Endothelial cell of umbilical vein (primary cell): Measurements from ENCODE around the gene KRT77.

Experiments
- CTCF ChIP-seq, 2 donors: IDR thresholded peaks; 1 replicate in 1 of 2; 2 replicates in 1 of 2; pipeline ENCODE4 v1.5.1; 2011; ENCODE audit warnings: low read length in 2 of 2, mild to moderate bottlenecking in 2 of 2, moderate library complexity in 2 of 2, control low read depth in 1 of 2, inconsistent platforms in 1 of 2, low read depth in 1 of 2; ENCODE audit not compliant: insufficient read depth in 1 of 2; ENCODE audit errors: extremely low read depth in 1 of 2
- EZH2 ChIP-seq: IDR thresholded peaks from 2 replicates; pipeline ENCODE4 v1.6.1; 2012; ENCODE audit warnings: borderline replicate concordance, low read depth, mild to moderate bottlenecking, moderate library complexity, low read length, inconsistent platforms; ENCODE audit not compliant: severe bottlenecking
- MAX ChIP-seq: IDR thresholded peaks from 2 replicates; pipeline ENCODE4 v1.6.1; 2011; ENCODE audit not compliant: insufficient read depth, insufficient read length
- POLR2A ChIP-seq: IDR thresholded peaks from 2 replicates; pipeline ENCODE4 v1.6.1; 2012; ENCODE audit warnings: low read depth, mild to moderate bottlenecking, control low read depth, low read length
- POLR2AphosphoS5 ChIP-seq: IDR thresholded peaks from 2 replicates; pipeline ENCODE4 v1.6.1; 2012; ENCODE audit warnings: low read depth, mild to moderate bottlenecking, control low read depth, low read length, moderate library complexity; ENCODE audit not compliant: insufficient read depth

GRCh38 chr12:52693261-52693660, 10.1 kb downstream of the KRT77 start:
- TF ChIP-seq POLR2A (no peak), EZH2 (no peak), MAX (no peak), CTCF (IDR thresholded peaks at IDR 0.05; ENCODE audit: extremely low read depth in 1 of 2, insufficient read depth in 1 of 2, low read depth in 1 of 2, low read length in 2 of 2) (no peak), POLR2AphosphoS5 (no peak)
